Peyer's patch (tissue), 4 donors: ENCODE data around the gene CEBPB. TPM values are rescaled to one million over a fixed set of nuclear protein-coding genes. Genes with fewer than 3 reads are reported as not detected.

ENCODE experiments used
- DNase-seq, 3 donors: peaks; one replicate each; pipeline ENCODE4 v3.0.0-alpha.2; 2017 to 2019
- H3K27ac ChIP-seq, 4 donors: fragments of 200-600 bp; sonication (generic); one replicate each; pipeline ENCODE4 v1.5.1; 2016 to 2019
- H3K27me3 ChIP-seq, 2 donors: fragments of 200-600 bp; sonication (generic); one replicate each; pipeline ENCODE4 v1.5.1; 2019
- H3K36me3 ChIP-seq, 3 donors: fragments of 200-600 bp; sonication (generic); one replicate each; pipeline ENCODE4 v1.5.1; 2016 to 2019
- H3K4me1 ChIP-seq, 4 donors: fragments of 200-600 bp; sonication (generic); one replicate each; pipeline ENCODE4 v1.5.1; 2016 to 2019
- H3K4me3 ChIP-seq, 4 donors: fragments of 200-600 bp; sonication (generic); 1 replicate in 3 of 4; 2 replicates in 1 of 4; pipeline ENCODE4 v1.5.1; 2016 to 2019; ENCODE audit warnings: mild to moderate bottlenecking in 1 of 4
- H3K9me3 ChIP-seq, 4 donors: fragments of 200-600 bp; sonication (generic); one replicate each; pipeline ENCODE4 v1.5.1; 2016 to 2019; ENCODE audit warnings: mild to moderate bottlenecking in 1 of 4
- CTCF ChIP-seq, 6 experiments: fragments of 450-650 bp in 4 of 6; fragments of 200-600 bp in 2 of 6; sonication (generic) in 1 of 6; IDR thresholded peaks; one replicate each; pipeline ENCODE4 v1.5.1; 2017 to 2019; ENCODE audit warnings: antibody characterized with exemption in 6 of 6, mild to moderate bottlenecking in 3 of 6, moderate library complexity in 1 of 6
- POLR2A ChIP-seq, 2 donors: fragments of 450-650 bp; IDR thresholded peaks; one replicate each; pipeline ENCODE4 v1.5.1; 2017; ENCODE audit warnings: antibody characterized with exemption in 2 of 2, mild to moderate bottlenecking in 2 of 2, moderate library complexity in 2 of 2
- total RNA-seq, 4 donors: library from RNA; depleted of rRNA; stranded (reverse); fragments of >200 nt; gene quantifications; one replicate each; pipeline ENCODE4 v1.1.0, GENCODE V29; 2016

The CEBPB gene
- total RNA-seq, 4 donors from 2014 or later = 13.8 to 41.3 (median 27.8) TPM

DNA sequence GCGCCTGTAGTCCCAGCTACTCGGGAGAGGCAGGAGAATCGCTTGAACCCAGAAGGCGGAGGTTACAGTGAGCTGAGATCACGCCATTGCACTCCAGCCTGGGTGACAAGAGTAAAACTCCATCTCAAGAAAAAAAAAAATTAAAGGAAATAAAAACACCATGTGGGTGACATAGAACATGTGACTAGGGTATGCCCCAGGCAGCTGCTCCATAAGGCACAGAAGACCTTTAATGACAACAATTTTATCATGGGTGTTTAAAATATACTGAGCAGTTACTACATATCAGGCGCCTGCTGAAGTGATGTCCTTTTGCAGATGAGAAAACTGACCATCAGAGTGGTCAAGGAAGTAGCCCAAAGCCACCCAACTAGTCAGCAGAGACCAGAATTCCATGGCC is 45.1 kb upstream of the CEBPB start:
- Histone ChIP-seq H3K36me3 (peaks cover 0 to 23% (median 0%) of the 10 kb centered on the region in 3 donors), H3K9me3 (no peaks in the 10 kb centered on the region), H3K27me3 (no peaks in the 10 kb centered on the region), H3K4me1 (peaks cover 2 to 38% (median 9%) of the 10 kb centered on the region in 4 donors), H3K4me3 (no peak overlapping the region), H3K27ac (no peak overlapping the region)
- TF ChIP-seq POLR2A (IDR thresholded peaks at IDR 0.05) (no peak), CTCF (IDR thresholded peaks at IDR 0.05) (no peak)
- DNase-seq = no peak

DNA sequence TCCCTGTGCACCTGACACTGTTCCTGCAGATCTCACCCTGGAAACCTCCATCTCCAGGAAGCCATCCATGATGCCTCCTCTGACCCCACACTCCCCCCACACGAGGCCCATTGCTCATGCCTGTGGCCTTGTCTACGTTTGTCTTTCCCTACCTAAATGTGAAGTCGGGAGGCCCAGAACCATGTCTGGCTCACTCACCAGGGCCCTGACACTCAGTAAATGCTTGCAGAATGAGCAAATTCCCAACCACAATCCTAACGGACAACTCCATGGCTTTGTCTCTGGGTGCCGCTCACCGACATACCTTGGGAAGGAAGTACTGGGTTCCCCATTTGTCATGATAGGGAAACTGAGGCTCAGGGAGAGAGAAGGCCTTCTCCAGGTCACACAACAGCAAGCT is 44.4 kb upstream of the CEBPB start:
- TF ChIP-seq POLR2A (IDR thresholded peaks at IDR 0.05) = no peak
- Histone ChIP-seq H3K4me1 (peaks cover 6 to 44% (median 10%) of the 10 kb centered on the region in 4 donors), H3K27me3 (no peaks in the 10 kb centered on the region), H3K9me3 (no peaks in the 10 kb centered on the region), H3K4me3 (no peak overlapping the region), H3K36me3 (peaks cover 0 to 18% (median 0%) of the 10 kb centered on the region in 3 donors), H3K27ac (peak overlapping the region; percentile 24 to 78 (median 68))
- DNase-seq = no peak

GRCh38 chr20:50146732-50147662 is 43.6 kb upstream of the CEBPB start:
- TF ChIP-seq POLR2A (IDR thresholded peaks at IDR 0.05) = no peak
- Histone ChIP-seq H3K4me3 (no peak overlapping the region), H3K4me1 (peaks cover 6 to 52% (median 12%) of the 10 kb centered on the region in 4 donors), H3K27me3 (no peaks in the 10 kb centered on the region), H3K27ac (peak overlapping the region; percentile 24 to 78 (median 68)), H3K36me3 (peaks cover 0 to 13% (median 0%) of the 10 kb centered on the region in 3 donors), H3K9me3 (no peaks in the 10 kb centered on the region)
- peak in 2 of 3 donors; percentile 77 to 84 for DNase-seq

GRCh38 chr20:50149481-50150254 is 41.0 kb upstream of the CEBPB start:
- H3K4me1 ChIP-seq = peaks cover 9 to 59% (median 18%) of the 10 kb centered on the region in 4 donors
- no peaks in the 10 kb centered on the region for H3K36me3 ChIP-seq
- no peak for DNase-seq
- H3K4me3 ChIP-seq = no peak overlapping the region
- no peaks in the 10 kb centered on the region for H3K9me3 ChIP-seq
- TF ChIP-seq CTCF (IDR thresholded peaks at IDR 0.05) (no peak), POLR2A (IDR thresholded peaks at IDR 0.05) (no peak)
- no peaks in the 10 kb centered on the region for H3K27me3 ChIP-seq
- peak overlapping the region in 1 of 4 donors; percentile 40 for H3K27ac ChIP-seq

DNA sequence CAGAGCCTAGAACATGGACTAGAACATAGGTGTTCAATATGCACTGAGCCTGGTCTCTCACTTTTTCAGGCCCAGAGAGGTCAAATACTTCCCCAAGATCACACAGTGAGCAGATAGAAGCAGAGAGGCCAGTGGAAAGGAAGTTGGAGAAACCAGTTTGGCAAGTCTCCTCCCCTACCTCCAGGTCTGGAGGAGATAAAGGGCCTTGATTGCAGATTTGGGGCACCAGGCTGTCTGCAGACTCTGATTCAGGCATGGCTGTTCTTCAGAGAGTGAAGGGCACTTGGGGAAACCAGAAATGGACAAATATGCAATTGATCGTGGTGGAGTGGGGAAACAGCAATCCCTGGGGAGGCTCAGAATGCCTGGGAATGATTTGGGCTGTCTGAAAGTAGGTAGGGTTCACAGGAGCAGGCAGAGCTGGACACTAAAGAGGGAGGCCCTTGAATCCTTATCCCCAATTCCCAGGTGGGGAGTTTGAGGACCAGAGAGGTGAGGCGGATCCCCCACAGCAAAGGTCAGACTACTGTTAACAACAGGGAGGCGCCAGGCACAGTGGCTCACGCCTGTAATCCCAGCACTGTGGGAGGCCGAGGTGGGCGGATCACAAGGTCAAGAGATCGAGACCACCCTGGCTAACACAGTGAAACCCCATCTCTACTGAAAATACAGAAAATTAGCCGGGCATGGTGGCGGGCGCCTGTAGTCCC is 39.4 kb upstream of the CEBPB start:
- DNase-seq = no peak
- no peak for TF ChIP-seq CTCF (IDR thresholded peaks at IDR 0.05)
- no peak for TF ChIP-seq POLR2A (IDR thresholded peaks at IDR 0.05)
- peak overlapping the region in 3 of 4 donors; percentile 85 to 94 (median 92) for H3K27ac ChIP-seq
- peak overlapping the region in 2 of 4 donors; percentile 87 to 92 for H3K4me3 ChIP-seq
- peaks cover 6 to 54% (median 17%) of the 10 kb centered on the region in 4 donors for H3K4me1 ChIP-seq
- H3K9me3 ChIP-seq = no peaks in the 10 kb centered on the region
- no peaks in the 10 kb centered on the region for H3K36me3 ChIP-seq
- no peaks in the 10 kb centered on the region for H3K27me3 ChIP-seq
